Measurements from ENCODE around the gene FAM53C. TPM values are rescaled to one million over a fixed set of nuclear protein-coding genes. Genes with fewer than 3 reads are reported as not detected.
A peak's percentile ranks its signal among the peaks of the same experiment; 100 is the strongest.

The FAM53C gene
- total RNA-seq, 1 experiment from 2014 or later, result 50.4 TPM

DNA sequence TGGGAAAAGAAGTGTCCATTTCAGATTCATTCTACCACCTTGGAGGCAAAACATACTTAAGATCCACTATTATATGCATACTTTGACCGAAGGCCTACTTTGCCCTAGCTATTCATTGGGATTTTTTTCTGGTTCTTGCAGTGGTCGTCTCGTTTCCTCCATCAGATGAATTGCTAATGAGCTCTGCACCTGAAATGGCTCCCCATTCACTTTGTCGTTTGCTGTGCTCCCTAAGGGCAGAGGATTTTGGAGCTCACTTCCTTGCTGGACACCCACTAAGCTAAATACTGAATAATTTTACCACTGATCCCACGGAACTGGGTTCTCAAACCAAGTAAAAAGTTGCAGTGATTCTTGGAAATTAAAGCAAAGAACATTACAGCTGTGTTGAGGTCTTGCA is 16.3 kb downstream of the FAM53C start:
- peak overlapping the region; percentile 89; the same call in 1 of the 2 replicates for H3K27ac ChIP-seq (ENCODE audit: low read length)
- H3K27me3 ChIP-seq (ENCODE audit: control insufficient read depth, insufficient read depth, low read length), result no peaks in the 10 kb centered on the region
- DNase-seq (ENCODE audit: low read depth, low spot score) (no peak), ATAC-seq (no peak)
- peaks cover 16% of the 10 kb centered on the region for H3K4me1 ChIP-seq (ENCODE audit: control insufficient read depth, insufficient read depth, low read length)
- ChIA-PET CTCF (no interaction called here), POLR2A (interaction anchor here (1.2 kb wide), 1 partner anchor 22 kb away, joined by 3 read pairs; no protein-coding TSS in a partner anchor)
- TF ChIP-seq, protein P1, sequence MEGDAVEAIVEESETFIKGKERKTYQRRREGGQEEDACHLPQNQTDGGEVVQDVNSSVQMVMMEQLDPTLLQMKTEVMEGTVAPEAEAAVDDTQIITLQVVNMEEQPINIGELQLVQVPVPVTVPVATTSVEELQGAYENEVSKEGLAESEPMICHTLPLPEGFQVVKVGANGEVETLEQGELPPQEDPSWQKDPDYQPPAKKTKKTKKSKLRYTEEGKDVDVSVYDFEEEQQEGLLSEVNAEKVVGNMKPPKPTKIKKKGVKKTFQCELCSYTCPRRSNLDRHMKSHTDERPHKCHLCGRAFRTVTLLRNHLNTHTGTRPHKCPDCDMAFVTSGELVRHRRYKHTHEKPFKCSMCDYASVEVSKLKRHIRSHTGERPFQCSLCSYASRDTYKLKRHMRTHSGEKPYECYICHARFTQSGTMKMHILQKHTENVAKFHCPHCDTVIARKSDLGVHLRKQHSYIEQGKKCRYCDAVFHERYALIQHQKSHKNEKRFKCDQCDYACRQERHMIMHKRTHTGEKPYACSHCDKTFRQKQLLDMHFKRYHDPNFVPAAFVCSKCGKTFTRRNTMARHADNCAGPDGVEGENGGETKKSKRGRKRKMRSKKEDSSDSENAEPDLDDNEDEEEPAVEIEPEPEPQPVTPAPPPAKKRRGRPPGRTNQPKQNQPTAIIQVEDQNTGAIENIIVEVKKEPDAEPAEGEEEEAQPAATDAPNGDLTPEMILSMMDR (IDR thresholded peaks at IDR 0.05), result no peak
- TF ChIP-seq, protein P2, sequence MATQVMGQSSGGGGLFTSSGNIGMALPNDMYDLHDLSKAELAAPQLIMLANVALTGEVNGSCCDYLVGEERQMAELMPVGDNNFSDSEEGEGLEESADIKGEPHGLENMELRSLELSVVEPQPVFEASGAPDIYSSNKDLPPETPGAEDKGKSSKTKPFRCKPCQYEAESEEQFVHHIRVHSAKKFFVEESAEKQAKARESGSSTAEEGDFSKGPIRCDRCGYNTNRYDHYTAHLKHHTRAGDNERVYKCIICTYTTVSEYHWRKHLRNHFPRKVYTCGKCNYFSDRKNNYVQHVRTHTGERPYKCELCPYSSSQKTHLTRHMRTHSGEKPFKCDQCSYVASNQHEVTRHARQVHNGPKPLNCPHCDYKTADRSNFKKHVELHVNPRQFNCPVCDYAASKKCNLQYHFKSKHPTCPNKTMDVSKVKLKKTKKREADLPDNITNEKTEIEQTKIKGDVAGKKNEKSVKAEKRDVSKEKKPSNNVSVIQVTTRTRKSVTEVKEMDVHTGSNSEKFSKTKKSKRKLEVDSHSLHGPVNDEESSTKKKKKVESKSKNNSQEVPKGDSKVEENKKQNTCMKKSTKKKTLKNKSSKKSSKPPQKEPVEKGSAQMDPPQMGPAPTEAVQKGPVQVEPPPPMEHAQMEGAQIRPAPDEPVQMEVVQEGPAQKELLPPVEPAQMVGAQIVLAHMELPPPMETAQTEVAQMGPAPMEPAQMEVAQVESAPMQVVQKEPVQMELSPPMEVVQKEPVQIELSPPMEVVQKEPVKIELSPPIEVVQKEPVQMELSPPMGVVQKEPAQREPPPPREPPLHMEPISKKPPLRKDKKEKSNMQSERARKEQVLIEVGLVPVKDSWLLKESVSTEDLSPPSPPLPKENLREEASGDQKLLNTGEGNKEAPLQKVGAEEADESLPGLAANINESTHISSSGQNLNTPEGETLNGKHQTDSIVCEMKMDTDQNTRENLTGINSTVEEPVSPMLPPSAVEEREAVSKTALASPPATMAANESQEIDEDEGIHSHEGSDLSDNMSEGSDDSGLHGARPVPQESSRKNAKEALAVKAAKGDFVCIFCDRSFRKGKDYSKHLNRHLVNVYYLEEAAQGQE (IDR thresholded peaks at IDR 0.05; ENCODE audit: insufficient read depth in 1 of 2, low read depth in 2 of 2, low read length in 1 of 2), result no peak
- TF ChIP-seq TCF7L2 (IDR thresholded peaks at IDR 0.05; ENCODE audit: low read depth, low read length) (no peak), SIN3A (IDR thresholded peaks at IDR 0.05; ENCODE audit: borderline replicate concordance, insufficient read depth, low read depth, low read length) (no peak), POLR2AphosphoS5 (IDR thresholded peaks at IDR 0.05; ENCODE audit: low read depth, low read length) (no peak)
- in situ Hi-C loops (cut with HindIII; ENCODE audit: low pct_unique_long_range_greater_than_20kb, low sequenced_read_pairs), result no loop called here
- peaks cover 3% of the 10 kb centered on the region; the same call in 1 of the 2 replicates for H3K36me3 ChIP-seq (ENCODE audit: control insufficient read depth, insufficient read depth, low read length)
- TSS peak; percentile 69 for BruUV-seq (replicated peaks)
- peak overlapping the region; percentile 90 to 93 for H3K4me3 ChIP-seq (ENCODE audit: low read depth in 2 of 2, low read length in 2 of 2)
- no peaks in the 10 kb centered on the region; the same call in 1 of the 2 replicates for H3K9me3 ChIP-seq (ENCODE audit: control insufficient read depth, insufficient read depth, low read depth, low read length)
- intact Hi-C loops (cut with micrococcal nuclease; ENCODE audit: unreplicated experiment), result no loop called here

DNA sequence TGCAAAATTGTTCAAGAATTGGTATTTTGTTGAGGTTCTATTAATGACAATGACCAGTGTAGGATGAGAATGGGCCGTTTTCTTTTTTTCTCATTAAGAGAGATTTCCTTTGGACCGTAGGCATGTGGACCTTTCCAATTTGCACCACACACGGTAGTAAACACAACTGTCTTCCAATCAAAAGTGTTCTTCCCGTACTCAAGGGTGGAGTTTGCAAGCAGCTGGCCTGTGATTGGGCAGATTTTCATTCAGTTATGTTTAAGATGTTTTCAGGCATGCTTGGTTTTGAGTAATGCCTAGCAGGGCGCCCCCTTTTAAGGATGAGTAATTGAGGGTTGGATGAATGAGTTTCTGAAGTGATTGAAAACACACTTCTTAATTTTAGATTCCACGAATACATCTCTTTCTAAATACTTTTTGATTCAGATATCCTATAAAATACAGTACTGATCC is 16.9 kb downstream of the FAM53C start:
- CTCF ChIA-PET, result interaction anchor here (0.7 kb wide), 2 partner anchors 12 to 17 kb away, joined by 3 to 8 read pairs; no protein-coding TSS in a partner anchor
- Histone ChIP-seq H3K4me3 (ENCODE audit: low read depth in 2 of 2, low read length in 2 of 2) (peak overlapping the region; percentile 90 to 93), H3K9me3 (ENCODE audit: control insufficient read depth, insufficient read depth, low read depth, low read length) (no peaks in the 10 kb centered on the region; the same call in 1 of the 2 replicates), H3K36me3 (ENCODE audit: control insufficient read depth, insufficient read depth, low read length) (peaks cover 3% of the 10 kb centered on the region; the same call in 1 of the 2 replicates), H3K4me1 (ENCODE audit: control insufficient read depth, insufficient read depth, low read length) (peaks cover 16% of the 10 kb centered on the region), H3K27ac (ENCODE audit: low read length) (peak overlapping the region; percentile 89; the same call in 1 of the 2 replicates), H3K27me3 (ENCODE audit: control insufficient read depth, insufficient read depth, low read length) (no peaks in the 10 kb centered on the region)
- intact Hi-C loops (cut with micrococcal nuclease; ENCODE audit: unreplicated experiment) (no loop called here), in situ Hi-C loops (cut with HindIII; ENCODE audit: low pct_unique_long_range_greater_than_20kb, low sequenced_read_pairs) (no loop called here)
- no TSS peak for BruUV-seq (replicated peaks)
- no peak for DNase-seq (ENCODE audit: low read depth, low spot score)
- ATAC-seq, result peak; percentile 55
- TF ChIP-seq, protein P2 (IDR thresholded peaks at IDR 0.05; ENCODE audit: insufficient read depth in 1 of 2, low read depth in 2 of 2, low read length in 1 of 2), result no peak
- TF ChIP-seq, protein P1 (IDR thresholded peaks at IDR 0.05), result no peak
- TF ChIP-seq SIN3A (IDR thresholded peaks at IDR 0.05; ENCODE audit: borderline replicate concordance, insufficient read depth, low read depth, low read length) (no peak), TCF7L2 (IDR thresholded peaks at IDR 0.05; ENCODE audit: low read depth, low read length) (no peak), POLR2AphosphoS5 (IDR thresholded peaks at IDR 0.05; ENCODE audit: low read depth, low read length) (no peak)
- POLR2A ChIA-PET, result no interaction called here

Data from Panc1 (cell line).